Stimulated activated CD8-positive, alpha-beta memory T cell treated with anti-CD3 and anti-CD28 coated beads, Interleukin-4, amount 100 ng/mL, for 1 hour (primary cell): ENCODE data around the gene LILRA6.
A peak's percentile ranks its signal among the peaks of the same experiment; 100 is the strongest.
"Not testable (repeated sequence)": the region's sequence is repeated elsewhere in the genome, so short reads cannot be mapped to it uniquely, and the experiment has no call there.

Experiments
- DNase-seq, 2 donors: peaks; one replicate each; pipeline ENCODE4 v3.0.0-alpha.2; 2020; ENCODE audit warnings: low read depth in 2 of 2, low spot score in 1 of 2

Gene LILRA6

DNA sequence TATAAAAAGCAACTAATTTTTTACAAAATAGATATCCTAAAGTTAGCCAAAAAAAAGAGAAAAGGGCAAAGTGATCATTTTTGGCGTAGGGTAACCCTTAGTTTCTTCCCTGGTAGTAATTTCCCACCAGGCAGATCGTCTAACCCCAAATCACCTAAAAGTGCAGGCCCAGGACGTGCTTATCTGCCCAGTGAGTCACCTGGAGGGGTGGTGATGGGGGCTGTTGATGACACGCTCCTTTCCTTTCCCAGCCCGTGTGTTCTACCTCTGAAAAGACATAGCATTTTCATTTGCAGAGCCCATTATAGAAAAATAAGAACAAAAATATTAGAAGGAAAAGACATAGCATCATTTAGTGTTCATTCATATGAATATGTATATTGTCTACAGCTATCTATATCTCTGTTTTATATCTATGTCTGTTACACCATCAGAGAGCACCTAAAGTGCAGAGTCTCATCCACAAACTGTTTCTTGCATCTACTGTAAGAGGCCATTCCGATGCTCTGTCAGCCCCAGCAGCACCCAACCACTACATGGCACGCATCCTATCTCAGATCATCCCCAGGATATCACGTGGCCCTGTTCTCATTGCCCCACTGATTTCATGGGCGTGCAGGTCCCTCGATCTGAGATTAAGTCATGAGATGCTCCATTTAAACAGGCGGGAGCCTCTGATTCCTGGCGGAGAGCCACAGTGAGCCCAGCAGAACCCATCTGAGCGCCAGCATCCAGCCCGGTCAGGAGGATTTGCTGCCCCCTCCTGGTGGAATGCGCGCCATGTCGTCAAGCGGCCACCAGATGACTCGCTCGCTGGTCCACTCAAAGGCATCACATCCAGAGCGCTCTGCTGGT, 11.3 kb downstream of the LILRA6 start:
- peak; percentile 73 to 78 for DNase-seq

DNA sequence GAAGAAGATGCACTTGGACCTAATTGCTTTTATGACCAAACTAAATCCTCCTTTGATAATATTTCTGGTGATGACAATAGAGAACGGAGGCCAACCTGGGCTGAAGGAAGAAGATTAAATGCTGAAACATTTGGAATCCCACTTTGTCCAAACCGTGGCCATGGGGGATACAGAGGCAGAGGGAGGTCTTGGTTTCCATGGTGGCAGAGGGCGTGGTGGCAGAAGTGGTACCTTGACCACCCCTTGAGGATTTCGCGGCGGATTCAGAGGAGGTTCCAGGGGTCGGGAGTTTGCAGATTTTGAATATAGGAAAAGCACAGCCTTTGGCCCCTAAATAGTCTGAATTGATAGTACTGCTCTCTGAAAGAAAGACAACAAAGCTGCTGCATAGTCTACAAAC, 12.6 kb downstream of the LILRA6 start:
- no peak for DNase-seq

DNA sequence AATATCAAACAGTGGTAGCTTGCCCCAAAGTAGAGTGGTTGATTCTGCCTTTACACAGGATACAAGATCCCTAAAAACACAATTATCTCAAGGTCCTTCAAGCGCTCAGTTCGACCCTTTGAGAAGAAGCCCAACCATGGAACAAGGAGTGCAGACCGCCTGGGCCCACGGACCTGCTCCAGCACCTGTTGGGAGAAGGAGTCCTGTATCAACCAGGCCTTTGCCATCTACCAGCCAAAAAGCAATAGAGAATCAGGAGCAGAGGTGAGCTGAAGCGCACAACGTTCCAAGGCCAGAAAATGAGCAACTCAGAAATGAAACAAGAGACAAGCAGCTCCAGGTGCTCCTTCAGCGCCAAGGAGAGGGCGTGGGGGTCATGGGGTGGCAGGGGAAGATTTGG, 13.4 kb downstream of the LILRA6 start:
- no peak for DNase-seq

DNA sequence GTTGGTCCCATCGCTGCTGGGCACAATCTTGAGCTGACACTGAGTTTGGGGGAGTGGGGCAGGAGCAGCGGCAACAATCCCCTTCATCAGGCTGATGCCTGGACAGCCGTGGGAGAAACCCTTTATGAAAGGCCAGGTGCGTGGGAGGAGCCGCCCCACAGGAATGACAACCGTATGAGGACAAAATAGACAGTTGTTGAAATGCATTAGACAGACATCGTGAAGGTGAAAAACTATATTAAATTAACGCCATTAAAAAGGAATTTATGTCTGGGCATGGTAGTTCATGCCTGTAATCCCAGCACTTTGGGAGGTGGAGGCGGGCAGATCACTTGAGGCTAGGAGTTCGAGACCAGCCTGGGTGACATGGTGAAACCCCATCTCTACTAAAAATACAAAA, 18.0 kb downstream of the LILRA6 start:
- DNase-seq, result not testable (repeated sequence)

DNA sequence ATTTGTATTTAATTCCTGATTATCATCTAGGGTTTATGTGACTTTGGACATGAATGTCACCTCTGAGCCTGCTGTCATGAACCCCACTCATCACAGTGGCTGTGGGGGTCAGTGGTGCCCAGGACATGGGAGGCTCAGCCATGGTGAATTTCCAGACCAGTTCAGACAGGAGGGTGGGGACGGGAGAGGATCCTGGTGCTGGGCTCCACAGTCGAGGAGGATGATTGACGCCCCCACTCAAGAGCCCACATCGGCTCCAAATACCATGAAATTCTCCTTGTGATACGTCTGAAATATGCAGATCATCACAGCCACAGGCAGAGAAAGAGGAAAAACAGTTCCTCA, 18.7 kb downstream of the LILRA6 start:
- not testable (repeated sequence) for DNase-seq

DNA sequence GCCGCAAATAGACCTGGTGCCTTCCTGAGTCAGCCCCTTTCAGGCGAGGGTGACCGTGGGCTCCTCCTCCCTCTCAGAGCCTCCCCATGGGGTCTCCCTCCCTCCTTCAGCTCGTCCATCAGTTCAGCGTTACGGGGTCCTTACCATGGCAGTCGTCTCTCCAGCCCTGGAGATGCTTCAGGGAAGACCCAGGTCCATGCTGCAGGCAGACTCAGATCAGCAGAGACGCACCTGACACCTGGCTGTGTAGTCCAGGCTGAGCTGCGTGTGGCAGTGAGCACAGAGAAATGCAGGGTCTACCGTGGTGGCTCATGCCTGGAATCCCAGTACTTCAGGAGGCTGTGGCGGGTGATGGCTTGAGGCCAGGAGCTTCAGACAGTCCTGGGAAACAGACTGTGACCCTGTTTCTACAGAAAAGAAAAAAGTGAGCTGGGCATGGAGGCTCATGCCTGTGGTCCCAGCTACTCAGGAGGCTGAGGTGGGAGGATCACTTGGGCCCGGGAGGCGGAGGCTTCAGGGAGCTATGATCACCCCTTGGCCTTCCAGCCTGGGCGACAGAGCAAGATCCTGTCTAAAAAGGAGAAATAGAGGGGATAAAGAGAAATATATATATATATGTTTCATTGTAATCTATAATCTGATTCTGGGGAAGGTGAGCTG, 19.2 kb downstream of the LILRA6 start:
- not testable (repeated sequence) for DNase-seq

DNA sequence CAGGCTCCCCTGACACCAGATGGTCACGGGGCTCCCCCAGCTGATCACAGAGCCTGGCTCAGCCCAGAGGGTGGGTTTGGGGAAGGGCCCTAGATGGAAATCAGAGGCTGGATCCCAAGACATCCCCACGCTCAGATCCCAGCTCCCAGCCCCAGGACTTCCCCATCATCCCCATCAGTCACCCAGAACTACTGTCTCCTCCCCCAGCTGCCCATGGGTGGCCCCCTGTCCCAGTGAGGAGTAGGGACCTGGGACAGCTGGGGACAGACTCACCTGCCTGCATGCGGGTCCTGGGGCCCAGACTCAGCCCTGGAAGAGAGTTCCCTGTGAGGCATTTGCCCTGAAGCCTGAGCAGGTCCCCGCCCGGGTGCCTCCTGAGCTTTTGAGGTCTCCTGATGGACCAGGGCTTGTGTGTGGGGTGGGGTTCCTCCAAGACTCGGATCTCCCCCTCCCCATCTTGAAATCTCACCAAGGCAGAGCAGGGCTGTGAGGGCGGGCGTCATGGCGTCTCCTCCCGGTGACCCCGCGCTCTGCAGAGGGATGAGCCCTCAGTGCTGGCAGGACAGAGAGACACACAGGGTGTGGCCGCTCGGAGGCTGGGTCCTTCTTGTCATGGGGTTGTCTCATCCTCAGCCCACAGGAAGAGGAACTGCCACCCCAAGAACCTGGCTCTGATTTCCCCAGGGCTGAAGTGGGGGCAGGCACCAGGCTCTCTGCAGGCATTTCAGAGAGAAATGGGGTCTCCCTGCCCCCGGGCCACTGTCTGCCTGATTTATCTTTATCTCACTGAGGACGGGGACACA, 19.9 kb downstream of the LILRA6 start, which contains the start of gene LILRB3:
Gene LILRB3, minus strand, starts transcription at position 534 of the 803 bp plus-strand sequence. Its CDS starts 31 bp downstream, at position 503.
- not testable (repeated sequence) for DNase-seq

DNA sequence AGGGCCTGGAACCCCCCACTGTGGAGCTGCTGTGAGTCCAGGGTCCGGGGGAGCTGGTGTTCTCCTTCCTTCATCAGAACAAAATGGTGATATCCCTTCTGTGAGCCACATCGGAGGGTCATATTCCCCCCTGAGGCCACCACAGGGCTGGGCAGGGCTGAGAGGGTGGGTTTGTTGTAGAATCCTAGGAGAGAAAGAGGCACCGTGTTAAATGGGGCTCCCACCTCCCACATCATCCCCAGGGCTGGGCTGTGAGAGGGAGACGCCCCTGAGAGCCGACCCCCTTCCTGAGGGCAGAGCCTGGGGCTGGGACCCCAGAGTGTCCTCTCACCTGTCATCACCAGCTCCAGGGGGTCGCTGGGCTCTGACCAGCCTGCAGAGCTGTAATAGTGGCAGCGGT, 20.6 kb downstream of the LILRA6 start:
- DNase-seq, result not testable (repeated sequence)

DNA sequence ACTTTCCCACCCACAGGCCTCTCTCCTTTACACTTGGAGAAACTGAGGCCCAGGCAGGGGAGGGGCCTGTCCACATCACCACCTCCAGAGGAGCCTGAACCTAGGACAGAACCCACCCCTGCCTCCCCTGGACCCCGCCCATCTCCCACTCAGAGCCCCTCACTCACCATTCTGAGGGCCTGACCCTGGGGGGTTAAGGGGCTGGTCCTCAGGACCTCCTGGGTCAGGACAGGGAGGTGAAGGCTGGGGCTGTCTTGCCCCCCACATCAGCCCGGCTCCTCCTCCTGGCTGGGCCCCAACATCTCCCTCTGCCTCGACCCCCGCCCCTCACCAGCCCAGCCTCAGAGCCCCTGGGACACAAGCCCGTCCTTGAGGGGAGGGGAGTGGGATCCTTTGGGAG, 22.9 kb downstream of the LILRA6 start:
- DNase-seq, result not testable (repeated sequence)

DNA sequence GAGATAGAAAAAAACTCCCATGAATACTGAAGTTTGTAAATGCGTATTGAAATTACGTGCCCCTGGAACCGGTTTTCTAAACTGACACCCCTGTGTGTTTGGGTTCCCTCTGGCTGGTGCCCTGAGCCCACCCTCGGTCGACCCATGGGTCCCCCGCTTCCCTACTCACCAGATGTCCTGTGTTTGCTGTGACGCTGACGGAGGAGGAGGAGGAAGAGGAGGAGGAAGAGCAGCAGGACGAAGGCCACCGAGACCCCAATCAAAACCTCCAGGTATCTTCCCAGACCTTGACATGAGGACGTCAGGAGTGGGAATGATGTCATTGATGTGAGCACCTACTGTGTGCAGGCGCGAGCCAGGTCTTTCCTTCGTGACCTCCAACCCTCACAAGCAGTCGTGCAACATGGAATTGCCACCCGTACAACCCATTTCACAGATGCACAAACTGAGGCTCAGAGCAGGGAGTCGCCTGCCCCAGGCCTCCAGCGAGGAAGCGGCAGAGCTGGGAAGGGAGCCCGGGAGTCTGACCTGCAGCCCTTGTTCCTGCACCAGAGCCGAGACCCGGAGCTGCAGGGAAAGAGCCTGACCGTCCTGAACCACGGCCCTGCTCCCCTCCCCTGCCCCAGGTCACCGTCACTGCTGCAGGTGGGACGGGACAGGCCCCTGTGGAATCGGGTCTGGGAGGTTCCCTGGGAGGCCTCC, 23.5 kb downstream of the LILRA6 start:
- no peak for DNase-seq

DNA sequence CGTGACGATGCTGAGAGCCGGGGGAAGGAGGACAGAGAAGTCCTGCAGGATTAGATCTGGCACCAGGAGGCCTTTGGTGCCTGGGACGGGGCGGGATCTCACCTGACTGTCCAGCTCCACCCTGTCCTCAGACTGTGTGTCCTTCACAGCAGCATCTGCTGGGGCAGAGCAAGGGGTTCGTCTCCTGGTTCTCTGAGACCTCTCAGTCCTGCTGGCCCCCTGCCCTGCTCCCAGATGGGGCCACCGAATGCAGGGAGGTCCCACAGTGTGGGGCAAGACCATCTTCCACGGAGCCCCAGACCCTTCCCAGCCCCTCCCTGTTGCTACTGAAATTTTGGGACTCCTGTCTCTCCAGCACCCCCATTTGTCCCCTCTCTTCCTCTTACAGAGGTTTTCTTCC, 24.3 kb downstream of the LILRA6 start:
- DNase-seq, result no peak

DNA sequence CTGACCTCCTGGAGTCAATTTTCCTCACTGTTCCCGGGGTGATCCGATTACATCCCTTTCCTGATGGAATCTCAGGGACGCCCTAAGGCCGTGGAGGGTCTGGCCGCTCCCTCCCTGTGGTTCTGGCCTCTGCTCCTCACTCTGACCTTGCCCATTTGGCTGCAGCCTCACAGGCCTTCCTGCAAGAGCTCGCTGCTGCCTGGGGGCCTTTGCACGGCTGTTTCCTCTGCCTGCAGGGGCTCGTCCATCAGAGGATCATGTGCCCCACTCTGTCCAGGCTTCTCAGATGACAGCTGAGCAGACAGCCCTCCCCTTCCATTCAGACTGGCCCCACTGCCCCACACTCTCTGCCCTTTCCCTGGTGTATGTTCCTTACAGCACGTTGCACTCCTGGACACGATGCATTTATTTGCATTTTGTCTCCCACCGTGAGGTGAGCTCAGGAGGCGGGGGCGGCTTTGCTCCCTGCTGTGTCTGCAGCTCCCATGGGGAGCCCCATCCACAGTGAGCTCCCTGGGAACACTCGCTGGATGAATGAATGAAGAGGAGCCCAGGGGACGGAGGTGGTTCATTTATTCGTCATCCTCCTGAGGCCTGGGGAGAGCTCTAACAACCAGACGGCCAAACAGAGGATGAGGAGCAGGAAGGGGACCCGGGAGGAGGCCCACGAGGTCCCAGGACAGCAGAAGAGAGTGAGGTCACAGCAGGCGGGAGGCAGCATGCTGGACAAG, 24.9 kb downstream of the LILRA6 start:
- not testable (repeated sequence) for DNase-seq

DNA sequence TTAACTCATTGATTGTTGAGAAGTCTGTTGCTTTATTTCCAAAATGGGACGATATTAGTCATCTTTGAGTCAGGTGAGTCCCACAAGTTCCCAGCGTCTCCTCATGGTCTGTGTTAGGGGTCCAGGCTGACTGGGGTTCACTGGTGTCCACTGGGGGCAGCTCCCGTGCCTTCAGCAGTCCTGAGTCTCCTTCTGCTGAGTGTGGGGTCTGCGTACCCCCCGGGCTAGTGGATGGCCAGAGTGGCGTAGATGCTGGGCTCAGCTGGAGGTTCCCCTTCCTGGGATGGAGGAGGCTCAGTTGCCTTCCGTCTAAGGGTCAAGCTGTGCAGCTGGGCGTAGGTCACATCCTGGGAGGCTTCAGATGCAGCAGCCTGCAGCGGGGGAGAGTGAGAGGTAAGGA, 25.7 kb downstream of the LILRA6 start:
- no peak for DNase-seq

DNA sequence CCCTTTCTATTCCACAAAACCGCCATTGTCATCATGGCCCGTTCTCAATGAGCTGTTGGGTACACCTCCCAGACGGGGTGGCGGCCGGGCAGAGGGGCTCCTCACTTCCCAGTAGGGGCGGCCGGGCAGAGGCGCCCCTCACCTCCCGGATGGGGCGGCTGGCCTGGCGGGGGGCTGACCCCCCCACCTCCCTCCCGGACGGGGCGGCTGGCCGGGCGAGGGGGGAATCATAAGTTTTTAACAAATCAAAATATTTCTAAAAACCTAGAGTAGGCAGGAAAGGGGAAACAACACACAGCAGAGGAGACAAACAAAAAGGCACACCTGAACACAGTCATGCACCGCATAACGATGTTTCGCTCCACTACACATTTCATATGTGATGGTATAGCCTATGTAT, 27.9 kb downstream of the LILRA6 start:
- not testable (repeated sequence) for DNase-seq

DNA sequence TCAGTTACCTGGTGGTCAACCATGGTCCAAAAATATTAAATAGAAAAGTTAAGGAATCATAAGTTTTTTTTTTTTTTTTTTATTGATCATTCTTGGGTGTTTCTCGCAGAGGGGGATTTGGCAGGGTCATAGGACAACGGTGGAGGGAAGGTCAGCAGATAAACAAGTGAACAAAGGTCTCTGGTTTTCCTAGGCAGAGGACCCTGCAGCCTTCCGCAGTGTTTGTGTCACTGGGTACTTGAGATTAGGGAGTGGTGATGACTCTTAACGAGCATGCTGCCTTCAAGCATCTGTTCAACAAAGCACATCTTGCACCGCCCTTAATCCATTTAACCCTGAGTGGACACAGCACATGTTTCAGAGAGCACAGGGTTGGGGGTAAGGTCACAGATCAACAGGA, 28.4 kb downstream of the LILRA6 start:
- DNase-seq, result not testable (repeated sequence)

DNA sequence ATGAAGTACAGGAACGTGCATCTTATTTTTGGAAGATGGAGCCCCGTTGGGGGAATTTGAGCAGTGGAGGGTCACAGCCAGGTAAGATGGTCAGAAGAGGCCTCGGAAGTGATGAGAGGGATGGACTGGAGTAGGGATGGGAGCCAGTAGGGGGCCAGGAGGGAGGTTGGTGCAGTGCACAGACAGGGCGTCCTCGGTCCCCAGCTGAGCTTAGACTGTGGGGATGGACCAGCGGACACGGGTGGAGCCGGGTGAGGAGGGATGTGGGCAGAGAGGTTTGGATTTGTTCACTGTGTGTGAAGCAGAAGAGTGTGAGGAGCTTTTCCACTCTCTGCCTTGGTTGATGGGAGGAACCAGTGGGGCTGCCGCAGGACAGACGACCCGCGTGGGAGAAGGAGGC, 31.4 kb downstream of the LILRA6 start:
- DNase-seq, result no peak

DNA sequence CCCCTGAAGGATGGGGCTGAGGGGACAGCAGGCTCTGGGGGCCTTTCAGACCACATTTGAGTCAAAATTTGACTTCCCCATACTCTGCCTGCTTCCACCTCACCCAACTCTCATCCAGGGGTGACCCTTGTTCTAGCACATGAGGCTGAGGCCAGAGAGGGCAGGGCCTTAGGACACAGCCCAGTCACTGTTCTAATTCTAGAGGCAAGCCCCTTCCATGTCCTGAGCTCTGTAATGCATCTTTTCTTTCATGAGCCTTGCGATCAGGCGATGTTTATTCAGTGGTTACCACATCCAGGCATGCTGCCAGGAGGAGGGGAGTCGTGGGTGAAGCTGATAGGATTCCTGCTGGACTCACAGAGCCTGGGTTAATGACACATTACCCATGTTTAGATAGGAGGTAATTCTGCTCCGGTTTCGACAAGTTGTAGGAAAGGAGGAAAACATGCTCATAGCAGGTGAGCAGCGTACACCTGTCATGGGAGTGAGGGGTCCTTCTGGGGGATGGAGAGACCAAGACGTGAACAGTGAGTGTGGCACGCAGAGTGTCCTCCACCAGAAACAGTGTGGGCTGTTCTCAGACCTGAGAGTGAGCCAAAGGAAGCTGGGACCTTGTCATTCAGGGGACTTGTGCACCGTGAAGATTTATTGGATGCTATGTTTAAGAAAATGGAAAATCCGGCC, 32.6 kb downstream of the LILRA6 start:
- no peak for DNase-seq

DNA sequence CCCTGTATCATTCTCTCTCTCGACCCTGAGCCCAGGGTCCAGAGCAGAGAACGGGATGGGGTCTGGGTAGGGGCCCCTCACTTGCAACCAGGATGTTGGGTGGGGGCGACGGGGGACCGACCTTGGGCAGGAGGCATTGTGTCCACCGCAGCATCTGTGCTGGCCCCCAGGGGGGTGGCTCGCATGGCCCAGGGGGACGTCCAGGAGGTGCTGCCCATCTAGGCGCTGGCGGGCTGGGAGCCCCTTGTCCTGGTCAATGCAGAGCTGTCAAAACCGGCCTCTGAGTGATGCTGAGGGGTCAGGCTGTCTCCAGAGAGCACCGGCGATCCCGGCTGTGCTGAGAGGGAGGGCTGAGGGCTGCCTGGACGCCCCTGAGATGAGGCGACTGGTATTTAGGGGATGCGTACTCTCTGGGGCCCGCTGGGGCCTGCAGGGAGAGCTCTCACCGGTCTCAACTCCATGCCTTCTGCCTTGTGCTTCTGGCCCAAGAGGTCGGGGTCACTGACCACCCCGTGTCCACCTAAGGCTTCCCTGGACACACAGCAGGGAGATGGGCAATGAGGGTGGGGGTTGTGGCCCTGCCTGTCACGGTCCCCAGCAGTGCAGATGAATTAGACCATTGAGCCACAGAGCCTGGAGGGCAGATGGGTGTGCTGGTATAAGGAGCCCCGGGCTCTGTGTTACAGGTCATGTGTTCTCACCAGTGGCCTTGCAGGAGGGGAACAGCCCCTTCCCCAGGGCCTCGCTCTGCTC, 33.4 kb downstream of the LILRA6 start:
- no peak for DNase-seq

DNA sequence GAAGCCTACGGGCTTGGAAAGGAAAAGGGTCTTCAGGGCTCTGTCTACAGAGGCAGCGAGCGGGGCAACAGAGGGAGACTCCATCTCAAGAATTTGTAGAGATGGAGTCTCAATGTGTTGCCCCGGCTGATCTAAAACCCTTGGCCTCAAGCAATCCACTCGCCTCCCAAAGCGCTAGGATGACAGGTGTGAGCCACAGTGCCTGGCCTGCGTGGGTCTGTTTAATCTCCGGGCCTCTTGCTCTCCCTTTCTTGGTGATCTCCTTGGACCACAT, 33.9 kb downstream of the LILRA6 start:
- DNase-seq, result no peak
